Astrocyte (in vitro differentiated cells and primary cell): ENCODE data around the gene LGI1. TPM values are rescaled to one million over a fixed set of nuclear protein-coding genes. Genes with fewer than 3 reads are reported as not detected.

ENCODE experiments used
- DNase-seq: peaks from one replicate; pipeline ENCODE4 v3.0.0-alpha.2; 2010; ENCODE audit warnings: low read depth
- FAIRE-seq: peaks from 2 replicates; lab custom pipeline; 2011; peaks lifted over from hg19 to GRCh38; lab: Jason Lieb, UNC
- H2AFZ ChIP-seq: 2 replicates; pipeline ENCODE4 v1.6.0; 2012; ENCODE audit warnings: low read depth, low read length, inconsistent platforms
- H3K27ac ChIP-seq: 2 replicates; pipeline ENCODE4 v1.5.1; 2011; ENCODE audit warnings: low read depth, low read length, inconsistent platforms
- H3K27me3 ChIP-seq: 2 replicates; pipeline ENCODE4 v1.6.0; 2011; ENCODE audit warnings: low read length, inconsistent platforms; ENCODE audit not compliant: insufficient read depth
- H3K36me3 ChIP-seq: 2 replicates; pipeline ENCODE4 v1.5.1; 2011; ENCODE audit warnings: low read length, inconsistent platforms; ENCODE audit not compliant: insufficient read depth
- H3K4me1 ChIP-seq: 2 replicates; pipeline ENCODE4 v1.5.1; 2011; ENCODE audit warnings: low read length, inconsistent platforms; ENCODE audit not compliant: insufficient read depth
- H3K4me2 ChIP-seq: 2 replicates; pipeline ENCODE4 v1.6.0; 2012; ENCODE audit warnings: low read length, inconsistent platforms
- H3K4me3 ChIP-seq: 2 replicates; pipeline ENCODE4 v1.5.1; 2011; ENCODE audit warnings: low read depth, mild to moderate bottlenecking, low read length, inconsistent platforms; ENCODE audit not compliant: insufficient read depth
- H3K79me2 ChIP-seq: 2 replicates; pipeline ENCODE4 v1.6.0; 2012; ENCODE audit warnings: mild to moderate bottlenecking, low read length, inconsistent platforms; ENCODE audit not compliant: insufficient read depth
- H3K9ac ChIP-seq: 2 replicates; pipeline ENCODE4 v1.6.0; 2012; ENCODE audit warnings: mild to moderate bottlenecking, low read length, inconsistent platforms
- H3K9me3 ChIP-seq: 2 replicates; pipeline ENCODE4 v1.5.1; 2012; ENCODE audit warnings: low read depth, mild to moderate bottlenecking, low read length, inconsistent platforms; ENCODE audit not compliant: insufficient read depth
- H4K20me1 ChIP-seq: 2 replicates; pipeline ENCODE4 v1.6.0; 2012; ENCODE audit warnings: low read length, inconsistent platforms; ENCODE audit not compliant: insufficient read depth
- H3K27ac Mint-ChIP-seq: one replicate; pipeline ENCODE4 v1.8.0; 2021; ENCODE audit warnings: mild to moderate bottlenecking, mixed read lengths; ENCODE audit not compliant: unreplicated experiment
- H3K27me3 Mint-ChIP-seq: one replicate; pipeline ENCODE4 v1.8.0; 2021; ENCODE audit warnings: low read depth, mixed read lengths; ENCODE audit not compliant: unreplicated experiment
- H3K36me3 Mint-ChIP-seq: one replicate; pipeline ENCODE4 v1.8.0; 2021; ENCODE audit warnings: low read depth, mixed read lengths; ENCODE audit not compliant: unreplicated experiment
- H3K4me1 Mint-ChIP-seq: one replicate; pipeline ENCODE4 v1.8.0; 2021; ENCODE audit warnings: low read depth, mixed read lengths; ENCODE audit not compliant: unreplicated experiment
- H3K4me3 Mint-ChIP-seq: one replicate; pipeline ENCODE4 v1.8.0; 2021; ENCODE audit warnings: mild to moderate bottlenecking, moderate library complexity, mixed read lengths; ENCODE audit not compliant: unreplicated experiment
- H3K9me3 Mint-ChIP-seq: one replicate; pipeline ENCODE4 v1.8.0; 2021; ENCODE audit warnings: mild to moderate bottlenecking, mixed read lengths; ENCODE audit not compliant: unreplicated experiment
- CTCF ChIP-seq: IDR thresholded peaks from 2 replicates; pipeline ENCODE4 v1.5.1; 2011; ENCODE audit warnings: low read depth, mild to moderate bottlenecking, inconsistent platforms, low read length, moderate library complexity; ENCODE audit not compliant: insufficient read depth
- EZH2 ChIP-seq: IDR thresholded peaks from 2 replicates; pipeline ENCODE4 v1.6.1; 2012; ENCODE audit warnings: mild to moderate bottlenecking, low read length, inconsistent platforms; ENCODE audit not compliant: insufficient read depth
- total RNA-seq: library from RNA; stranded (reverse); gene quantifications from 2 replicates; pipeline ENCODE4 v1.2.1, GENCODE V29; 2021

LGI1 gene
- total RNA-seq, 1 donor from 2014 or later, result 2.0 TPM

- no peak overlapping the region for H3K4me2 ChIP-seq
- H3K4me3 ChIP-seq, result no peak overlapping the region
- Mint-ChIP-seq H3K27ac (no peak overlapping the region), H3K36me3 (no peaks in the 10 kb centered on the region), H3K4me1 (no peaks in the 10 kb centered on the region), H3K9me3 (no peaks in the 10 kb centered on the region), H3K4me3 (no peak overlapping the region), H3K27me3 (peaks cover 10% of the 10 kb centered on the region)
- no peak for DNase-seq
- H3K36me3 ChIP-seq, result no peaks in the 10 kb centered on the region
- H3K27me3 ChIP-seq, result no peaks in the 10 kb centered on the region
- no peaks in the 10 kb centered on the region for H3K4me1 ChIP-seq
- H3K9me3 ChIP-seq, result no peaks in the 10 kb centered on the region
- no peaks in the 10 kb centered on the region for H3K79me2 ChIP-seq
- no peak overlapping the region for H3K27ac ChIP-seq
- H2AFZ ChIP-seq, result no peak overlapping the region
- TF ChIP-seq CTCF, result no peak
- no peak for TF ChIP-seq EZH2
- H3K9ac ChIP-seq, result no peak overlapping the region
- no peak for FAIRE-seq
- H4K20me1 ChIP-seq, result no peaks in the 10 kb centered on the region
These were observed 49.6 kb downstream of the LGI1 start for GRCh38 chr10:93807371-93807770.

- DNase-seq (no peak), FAIRE-seq (no peak)
- H3K4me3 Mint-ChIP-seq, result no peak overlapping the region
- no peaks in the 10 kb centered on the region for H3K36me3 Mint-ChIP-seq
- H3K27ac ChIP-seq, result no peak overlapping the region
- peaks cover 5% of the 10 kb centered on the region for H3K4me1 Mint-ChIP-seq
- H3K9ac ChIP-seq, result no peak overlapping the region
- no peaks in the 10 kb centered on the region for H3K9me3 ChIP-seq
- TF ChIP-seq EZH2 (no peak), CTCF (no peak)
- H3K79me2 ChIP-seq, result no peaks in the 10 kb centered on the region
- H3K27ac Mint-ChIP-seq, result no peak overlapping the region
- peaks cover 27% of the 10 kb centered on the region for H3K4me1 ChIP-seq
- peaks cover 4% of the 10 kb centered on the region for H3K27me3 ChIP-seq
- H4K20me1 ChIP-seq, result no peaks in the 10 kb centered on the region
- H2AFZ ChIP-seq, result no peak overlapping the region
- peaks cover 9% of the 10 kb centered on the region for H3K27me3 Mint-ChIP-seq
- H3K4me2 ChIP-seq, result peak overlapping the region; percentile 21
- H3K4me3 ChIP-seq, result no peak overlapping the region
- no peaks in the 10 kb centered on the region for H3K36me3 ChIP-seq
- H3K9me3 Mint-ChIP-seq, result no peaks in the 10 kb centered on the region
These were observed 55.1 kb downstream of the LGI1 start for GRCh38 chr10:93812659-93813338.
